ENCODE data around the gene BEX3. TPM values are rescaled to one million over a fixed set of nuclear protein-coding genes. Genes with fewer than 3 reads are reported as not detected.
"Not testable (repeated sequence)": the region's sequence is repeated elsewhere in the genome, so short reads cannot be mapped to it uniquely, and the experiment has no call there.

The BEX3 gene
- total and polyA plus RNA-seq, 8 donors = 1.2 to 146 (median 57.3) TPM

DNA sequence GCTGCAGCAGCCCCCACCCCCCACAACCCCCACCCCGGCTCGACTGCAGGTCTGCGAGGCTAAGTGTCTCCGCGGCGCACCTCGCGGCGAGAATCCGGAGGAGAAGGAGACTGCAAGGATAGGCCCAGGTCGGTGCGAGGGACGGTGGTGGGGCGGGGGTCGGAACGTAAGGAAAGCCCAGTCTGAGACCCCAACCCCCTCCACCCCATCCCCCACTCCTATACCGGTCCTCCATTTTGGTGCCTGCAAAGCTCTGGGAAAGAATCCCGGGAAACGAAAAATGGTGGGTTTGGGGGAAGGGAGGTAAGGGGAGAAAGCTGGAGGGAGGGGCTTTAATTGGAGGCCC, 614 bp downstream of the BEX3 start:
- DNase-seq = peak in 1 of 2 donors; percentile 74

DNA sequence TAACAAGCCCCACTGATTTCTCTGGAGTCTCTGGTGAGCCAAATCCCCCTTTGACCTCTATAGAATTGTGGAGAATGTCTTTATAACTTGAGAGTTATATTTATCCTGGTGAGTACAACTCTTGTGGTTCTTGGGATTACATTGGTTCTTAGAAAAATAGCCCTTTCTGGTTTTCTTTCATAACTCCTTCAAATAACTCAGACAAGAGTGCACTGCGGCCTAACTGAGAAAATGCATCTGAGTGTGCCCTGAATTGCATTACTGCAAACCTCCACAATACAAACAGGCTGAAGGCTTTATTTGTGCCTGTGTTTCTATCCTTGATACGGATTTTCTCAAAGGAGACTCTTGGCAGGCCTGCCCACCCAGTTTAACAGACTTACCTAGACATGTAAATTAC, 2.7 kb downstream of the BEX3 start:
- peaks cover 0 to 9% (median 0%) of the 10 kb centered on the region in 3 donors for H3K27me3 ChIP-seq
- no peak overlapping the region for H3K4me3 ChIP-seq
- DNase-seq = no peak
- no peaks in the 10 kb centered on the region for H3K36me3 ChIP-seq
- TF ChIP-seq, protein P1, sequence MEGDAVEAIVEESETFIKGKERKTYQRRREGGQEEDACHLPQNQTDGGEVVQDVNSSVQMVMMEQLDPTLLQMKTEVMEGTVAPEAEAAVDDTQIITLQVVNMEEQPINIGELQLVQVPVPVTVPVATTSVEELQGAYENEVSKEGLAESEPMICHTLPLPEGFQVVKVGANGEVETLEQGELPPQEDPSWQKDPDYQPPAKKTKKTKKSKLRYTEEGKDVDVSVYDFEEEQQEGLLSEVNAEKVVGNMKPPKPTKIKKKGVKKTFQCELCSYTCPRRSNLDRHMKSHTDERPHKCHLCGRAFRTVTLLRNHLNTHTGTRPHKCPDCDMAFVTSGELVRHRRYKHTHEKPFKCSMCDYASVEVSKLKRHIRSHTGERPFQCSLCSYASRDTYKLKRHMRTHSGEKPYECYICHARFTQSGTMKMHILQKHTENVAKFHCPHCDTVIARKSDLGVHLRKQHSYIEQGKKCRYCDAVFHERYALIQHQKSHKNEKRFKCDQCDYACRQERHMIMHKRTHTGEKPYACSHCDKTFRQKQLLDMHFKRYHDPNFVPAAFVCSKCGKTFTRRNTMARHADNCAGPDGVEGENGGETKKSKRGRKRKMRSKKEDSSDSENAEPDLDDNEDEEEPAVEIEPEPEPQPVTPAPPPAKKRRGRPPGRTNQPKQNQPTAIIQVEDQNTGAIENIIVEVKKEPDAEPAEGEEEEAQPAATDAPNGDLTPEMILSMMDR (IDR thresholded peaks at IDR 0.05) = no peak
- no peak for TF ChIP-seq EP300 (IDR thresholded peaks at IDR 0.05)
- no peak for TF ChIP-seq POLR2A (IDR thresholded peaks at IDR 0.05)
- TF ChIP-seq POLR2AphosphoS5 (IDR thresholded peaks at IDR 0.05) = no peak
- peaks cover 0 to 4% (median 0%) of the 10 kb centered on the region in 4 donors for H3K4me1 ChIP-seq
- 61 to 82% (median 65%) methylated on average over 2 of the region's 2 CpGs for WGBS, 5 donors
- H3K9me3 ChIP-seq = no peaks in the 10 kb centered on the region
- intact Hi-C loops (cut with DNase I; ENCODE audit: low total_unique reads) = no loop called here
- H3K27ac ChIP-seq = no peak overlapping the region

More for the DNA sequence above, 614 bp downstream of the BEX3 start:
- peak overlapping the region; percentile 67 to 69 (median 68) for H3K4me3 ChIP-seq
- H3K27me3 ChIP-seq = peaks cover 0 to 9% (median 0%) of the 10 kb centered on the region in 3 donors
- TF ChIP-seq EP300 (IDR thresholded peaks at IDR 0.05) (no peak), POLR2AphosphoS5 (IDR thresholded peaks at IDR 0.05) (no peak), POLR2A (IDR thresholded peaks at IDR 0.05) (no peak)
- TF ChIP-seq, protein P1 (IDR thresholded peaks at IDR 0.05) = no peak
- no peaks in the 10 kb centered on the region for H3K36me3 ChIP-seq
- no peaks in the 10 kb centered on the region for H3K9me3 ChIP-seq
- peaks cover 0 to 4% (median 0%) of the 10 kb centered on the region in 4 donors for H3K4me1 ChIP-seq
- WGBS, 5 donors = 1 to 49% (median 28%) methylated on average over 3 to 19 of the region's 19 CpGs
- H3K27ac ChIP-seq = peak overlapping the region in 4 of 5 donors; percentile 77 to 88 (median 82)
- intact Hi-C loops (cut with DNase I; ENCODE audit: low total_unique reads) = no loop called here

DNA sequence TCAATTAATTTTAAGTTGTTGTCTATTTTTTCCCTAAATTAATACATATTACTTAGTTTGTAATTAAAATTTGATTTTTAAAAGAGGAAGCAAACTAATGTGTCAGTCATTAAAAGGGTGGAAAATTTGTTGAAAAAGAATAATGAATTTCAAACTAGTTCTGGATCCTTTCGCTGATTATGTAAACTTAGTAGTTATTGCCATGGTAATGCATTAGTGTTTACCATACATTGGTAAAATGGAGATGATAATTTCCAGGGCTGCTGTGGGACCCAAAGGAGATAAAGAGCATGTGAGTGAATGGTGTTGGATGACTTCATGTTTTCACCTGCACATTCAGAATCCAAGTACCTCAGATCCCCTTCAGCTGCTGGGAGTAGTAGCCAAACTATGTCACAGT, 6.5 kb downstream of the BEX3 start:
- 67 to 92% (median 79%) methylated on average over 1 of the region's 1 CpG for WGBS, 5 donors
- H3K9me3 ChIP-seq = no peaks in the 10 kb centered on the region
- H3K4me1 ChIP-seq = peaks cover 0 to 4% (median 0%) of the 10 kb centered on the region in 4 donors
- no peak overlapping the region for H3K27ac ChIP-seq
- no peak for DNase-seq
- TF ChIP-seq POLR2A (IDR thresholded peaks at IDR 0.05) (no peak), EP300 (IDR thresholded peaks at IDR 0.05) (no peak), POLR2AphosphoS5 (IDR thresholded peaks at IDR 0.05) (no peak)
- TF ChIP-seq, protein P1 (IDR thresholded peaks at IDR 0.05) = no peak
- intact Hi-C loops (cut with DNase I; ENCODE audit: low total_unique reads) = no loop called here
- no peaks in the 10 kb centered on the region for H3K27me3 ChIP-seq
- H3K36me3 ChIP-seq = no peaks in the 10 kb centered on the region
- no peak overlapping the region for H3K4me3 ChIP-seq

DNA sequence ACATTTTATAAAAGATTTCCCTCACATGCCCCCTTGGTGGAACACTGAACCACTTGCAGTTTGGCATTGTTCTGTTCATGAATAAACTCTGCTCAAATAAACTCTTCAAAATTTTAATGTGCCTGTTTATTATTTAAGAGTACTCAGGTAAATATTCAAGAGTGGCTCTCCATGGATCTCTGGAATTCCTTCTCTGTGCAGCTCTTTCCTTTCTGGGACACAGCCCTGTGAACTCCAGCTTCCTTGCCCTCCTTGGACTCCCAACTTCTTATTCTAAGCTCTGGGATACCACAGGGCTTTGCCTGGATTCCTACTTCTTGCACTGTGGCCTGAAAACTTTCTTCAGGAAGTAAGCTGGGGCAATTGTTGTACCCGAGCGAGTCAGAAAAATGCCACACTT, 8.3 kb downstream of the BEX3 start:
- no peak overlapping the region for H3K27ac ChIP-seq
- intact Hi-C loops (cut with DNase I; ENCODE audit: low total_unique reads) = no loop called here
- TF ChIP-seq POLR2A (IDR thresholded peaks at IDR 0.05) (no peak), POLR2AphosphoS5 (IDR thresholded peaks at IDR 0.05) (no peak), EP300 (IDR thresholded peaks at IDR 0.05) (no peak)
- TF ChIP-seq, protein P1 (IDR thresholded peaks at IDR 0.05) = no peak
- H3K4me3 ChIP-seq = no peak overlapping the region
- H3K36me3 ChIP-seq = no peaks in the 10 kb centered on the region
- no peaks in the 10 kb centered on the region for H3K27me3 ChIP-seq
- 59 to 87% (median 77%) methylated on average over 2 of the region's 2 CpGs for WGBS, 5 donors
- H3K4me1 ChIP-seq = no peaks in the 10 kb centered on the region
- DNase-seq = no peak
- H3K9me3 ChIP-seq = no peaks in the 10 kb centered on the region

DNA sequence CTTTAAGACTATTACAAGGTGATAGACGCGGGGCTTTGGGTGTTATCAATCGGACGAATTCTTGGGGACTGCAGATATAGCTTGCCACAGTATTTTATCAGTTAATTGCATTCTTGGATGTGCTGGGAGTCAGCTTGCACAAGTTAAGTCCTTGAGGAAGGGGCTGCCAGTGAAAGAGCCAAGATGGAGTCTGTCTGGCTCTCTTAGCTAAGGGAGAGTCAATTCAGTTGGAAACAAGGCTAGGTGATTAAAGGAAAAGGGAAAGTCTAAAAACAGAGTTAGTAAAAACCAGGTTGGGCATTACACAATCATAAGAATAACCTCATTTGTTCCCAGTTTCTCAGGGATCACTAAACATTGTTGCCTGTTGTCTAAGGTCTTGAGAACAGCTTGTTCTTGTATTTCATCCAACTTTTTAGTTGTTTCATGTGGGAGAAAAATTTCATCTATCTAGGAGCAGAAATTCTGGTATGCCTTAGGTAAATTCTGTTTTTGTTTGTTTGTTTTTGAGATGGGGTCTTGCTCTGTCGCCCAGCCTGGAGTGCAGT, 9.0 kb downstream of the BEX3 start:
- WGBS, 5 donors = 58 to 72% (median 64%) methylated on average over 5 of the region's 5 CpGs
- H3K27me3 ChIP-seq; H3K4me3 ChIP-seq; DNase-seq; H3K4me1 ChIP-seq; H3K36me3 ChIP-seq; intact Hi-C loops (cut with DNase I; ENCODE audit: low total_unique reads); H3K9me3 ChIP-seq; H3K27ac ChIP-seq: not testable (repeated sequence)
